CD4-positive, alpha-beta T cell (primary cell): ENCODE measurements around the gene ENTPD7. TPM values are rescaled to one million over a fixed set of nuclear protein-coding genes. Genes with fewer than 3 reads are reported as not detected.
"Not testable (repeated sequence)": the region's sequence is repeated elsewhere in the genome, so short reads cannot be mapped to it uniquely, and the experiment has no call there.

Experiments used
- ATAC-seq: fragments of 200-7000 bp; cut with Tn5 transposase; one replicate; pipeline ENCODE4 v1.10.0; 2022; ENCODE audit warnings: mild to moderate bottlenecking; ENCODE audit not compliant: poor library complexity
- CTCF ChIA-PET: fragments of 350-600 bp; sonication (Branson Sonifier 250); formaldehyde crosslinking; loops from one replicate; lab custom pipeline; 2021; ENCODE audit warnings: antibody characterized with exemption, inconsistent platforms; lab: Charles Lee
- POLR2A ChIA-PET: fragments of 350-600 bp; sonication (Branson Sonifier 250); formaldehyde crosslinking; loops from one replicate; lab custom pipeline; 2021; ENCODE audit warnings: antibody characterized with exemption, inconsistent platforms; lab: Charles Lee
- DNase-seq, 14 experiments: peaks; one replicate each; pipeline ENCODE4 v3.0.0-alpha.2; 2013 to 2020; ENCODE audit warnings: mixed read lengths in 2 of 14
- H3K27ac ChIP-seq, 2 donors: one replicate each; pipeline versions ENCODE4 v1.5.1 to v1.7.0; 2013; ENCODE audit warnings: low read length in 2 of 2, low read depth in 1 of 2, mild to moderate bottlenecking in 1 of 2
- H3K27me3 ChIP-seq, 2 experiments: 1 replicate in 1 of 2; 2 replicates in 1 of 2; pipeline versions ENCODE4 v1.6.1 to v1.7.0; 2013; ENCODE audit warnings: low read length in 2 of 2, control low read depth in 1 of 2, mild to moderate bottlenecking in 1 of 2, moderate library complexity in 1 of 2; ENCODE audit not compliant: insufficient read depth in 2 of 2, control insufficient read depth in 1 of 2
- H3K36me3 ChIP-seq: one replicate; pipeline ENCODE4 v1.6.1; 2013; ENCODE audit warnings: low read length, control low read depth; ENCODE audit not compliant: insufficient read depth
- H3K4me1 ChIP-seq: one replicate; pipeline ENCODE4 v1.6.1; 2013; ENCODE audit warnings: low read length, control low read depth; ENCODE audit not compliant: insufficient read depth
- H3K4me3 ChIP-seq: one replicate; pipeline ENCODE4 v1.5.1; 2013; ENCODE audit warnings: mild to moderate bottlenecking, low read length, moderate library complexity
- H3K9me3 ChIP-seq, 2 experiments: 1 replicate in 1 of 2; 2 replicates in 1 of 2; pipeline versions ENCODE4 v1.6.1 to v1.7.0; 2013; ENCODE audit warnings: low read length in 2 of 2, mild to moderate bottlenecking in 2 of 2, control low read depth in 1 of 2, moderate library complexity in 1 of 2; ENCODE audit not compliant: control insufficient read depth in 1 of 2, insufficient read depth in 1 of 2
- H3K27ac Mint-ChIP-seq: one replicate; pipeline ENCODE4 v1.8.0; 2020; ENCODE audit warnings: mixed read lengths
- H3K27me3 Mint-ChIP-seq: one replicate; pipeline ENCODE4 v1.8.0; 2021; ENCODE audit warnings: mixed read lengths
- H3K36me3 Mint-ChIP-seq: one replicate; pipeline ENCODE4 v1.8.0; 2021; ENCODE audit warnings: low read depth, mixed read lengths
- H3K4me1 Mint-ChIP-seq: one replicate; pipeline ENCODE4 v1.8.0; 2021; ENCODE audit warnings: low read depth, mixed read lengths
- H3K4me3 Mint-ChIP-seq: one replicate; pipeline ENCODE4 v1.8.0; 2020; ENCODE audit warnings: mild to moderate bottlenecking, mixed read lengths
- H3K9me3 Mint-ChIP-seq: one replicate; pipeline ENCODE4 v1.8.0; 2020; ENCODE audit warnings: mixed read lengths
- intact Hi-C, 2 experiments: fragments of 100-400 bp; cut with DNase I in 1 of 2; cut with micrococcal nuclease in 1 of 2; formaldehyde crosslinking; loops; one replicate each; pipeline versions ENCODE4 v1.15.1 to v1.9.0; 2023 to 2025; cut with DNase I, micrococcal nuclease
- total RNA-seq, 174 experiments: library from RNA in 2 of 174; stranded (reverse) in 2 of 174; gene quantifications; one replicate each; pipeline ENCODE4 v1.2.3 and lab custom pipeline; 2021 to 2026
- TF ChIP-seq, protein P1 (sequence below): fragments of 200-600 bp; IDR thresholded peaks from one replicate; pipeline ENCODE4 v1.8.0; 2022; ENCODE audit warnings: antibody characterized with exemption, mild to moderate bottlenecking

The ENTPD7 gene
- total RNA-seq, 2 experiments from 2014 or later, result 1.1 to 1.4 TPM

DNA sequence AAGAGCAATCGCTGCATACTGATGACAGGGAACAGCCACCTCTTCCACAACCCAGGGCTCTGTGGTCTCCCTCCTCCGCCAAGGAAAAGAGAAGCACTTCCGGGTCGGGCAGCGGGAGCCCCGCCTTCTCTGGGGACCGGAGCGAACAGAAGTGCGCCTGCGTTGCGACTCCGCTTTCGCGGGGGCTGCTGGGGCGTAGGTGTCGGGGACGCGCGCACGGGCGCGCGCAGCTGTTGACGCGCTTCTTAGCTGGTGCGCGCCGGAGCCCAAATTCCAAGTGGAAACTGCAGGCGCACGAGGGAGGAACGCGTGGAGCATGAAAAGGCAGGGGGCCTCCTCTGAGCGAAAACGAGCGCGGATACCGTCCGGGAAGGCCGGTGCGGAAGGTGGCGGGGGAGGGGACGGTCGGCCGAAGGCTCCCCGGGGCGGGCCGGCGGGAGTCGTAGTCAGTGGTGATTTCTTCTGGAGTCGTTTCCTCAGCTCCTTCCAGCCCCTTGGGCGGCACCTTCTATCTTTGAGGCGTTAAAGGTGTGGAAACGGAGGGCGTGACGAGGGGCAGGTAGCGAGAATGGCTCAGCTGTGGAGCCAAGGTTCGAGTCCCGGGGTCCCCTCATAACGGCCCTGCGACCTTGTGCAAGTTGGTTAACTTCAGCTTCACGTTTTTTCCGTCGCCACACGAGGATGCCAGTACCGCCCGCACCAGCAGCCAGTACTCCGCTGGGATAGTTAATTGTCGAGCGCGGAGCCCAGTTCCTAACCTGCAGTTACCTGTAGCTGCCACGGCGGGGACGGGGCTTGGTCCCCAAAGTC, 72.9 kb downstream of the ENTPD7 start, which contains the start of the genes COX15 and CUTC:
Gene COX15, minus strand, starts transcription at position 95 of the 810 bp plus-strand sequence. Its CDS starts 78 bp downstream, at position 17.
Gene CUTC, plus strand, starts transcription at position 202 of the 810 bp plus-strand sequence. Its CDS starts 115 bp downstream, at position 317.
- peak; percentile 89 to 98 (median 93) for DNase-seq
- peak within 1 kb of the TSS; percentile 98 for H3K4me3 Mint-ChIP-seq

DNA sequence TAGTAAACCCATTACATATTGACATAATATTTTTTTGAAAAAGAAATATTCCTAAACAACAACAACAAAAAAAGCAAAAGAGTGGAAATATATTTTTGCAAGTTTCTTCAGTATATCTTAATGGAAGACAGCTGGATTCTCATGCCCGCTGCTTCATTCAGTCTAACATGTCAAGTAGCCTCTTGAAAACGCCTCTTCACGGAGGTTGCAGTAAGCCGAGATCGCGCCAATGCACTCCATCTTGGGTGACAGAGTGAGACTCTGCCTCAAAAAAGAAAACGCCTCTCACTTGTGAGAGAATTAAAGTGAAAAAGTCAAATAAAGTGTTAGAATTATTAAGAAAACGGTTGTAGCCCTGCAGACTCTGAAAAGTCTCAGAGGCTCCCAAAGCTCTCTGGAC, 74.1 kb downstream of the ENTPD7 start:
- no peak overlapping the region for H3K4me3 ChIP-seq
- H3K4me1 Mint-ChIP-seq, result peaks cover 52% of the 10 kb centered on the region
- H3K27me3 ChIP-seq, result no peaks in the 10 kb centered on the region
- ChIA-PET CTCF (interaction anchor here (1.1 to 2.2 kb wide), 3 partner anchors 10 to 341 kb away, joined by 4 to 7 read pairs (median 5); partner anchors contain the start of gene DNMBP), POLR2A (interaction anchor here (2.4 to 2.9 kb wide), 2 partner anchors 113 to 303 kb away, joined by 12 to 57 read pairs; partner anchors contain the start of genes GOT1 and SLC25A28)
- DNase-seq (peak in 1 of 14 experiments; percentile 19), ATAC-seq (no peak)
- H3K27me3 Mint-ChIP-seq, result no peaks in the 10 kb centered on the region
- no peaks in the 10 kb centered on the region for H3K9me3 ChIP-seq
- peaks cover 53% of the 10 kb centered on the region for H3K36me3 Mint-ChIP-seq
- H3K4me1 ChIP-seq, result peaks cover 26% of the 10 kb centered on the region
- H3K9me3 Mint-ChIP-seq, result no peaks in the 10 kb centered on the region
- peak overlapping the region; percentile 5 for H3K27ac Mint-ChIP-seq
- TF ChIP-seq, protein P1, sequence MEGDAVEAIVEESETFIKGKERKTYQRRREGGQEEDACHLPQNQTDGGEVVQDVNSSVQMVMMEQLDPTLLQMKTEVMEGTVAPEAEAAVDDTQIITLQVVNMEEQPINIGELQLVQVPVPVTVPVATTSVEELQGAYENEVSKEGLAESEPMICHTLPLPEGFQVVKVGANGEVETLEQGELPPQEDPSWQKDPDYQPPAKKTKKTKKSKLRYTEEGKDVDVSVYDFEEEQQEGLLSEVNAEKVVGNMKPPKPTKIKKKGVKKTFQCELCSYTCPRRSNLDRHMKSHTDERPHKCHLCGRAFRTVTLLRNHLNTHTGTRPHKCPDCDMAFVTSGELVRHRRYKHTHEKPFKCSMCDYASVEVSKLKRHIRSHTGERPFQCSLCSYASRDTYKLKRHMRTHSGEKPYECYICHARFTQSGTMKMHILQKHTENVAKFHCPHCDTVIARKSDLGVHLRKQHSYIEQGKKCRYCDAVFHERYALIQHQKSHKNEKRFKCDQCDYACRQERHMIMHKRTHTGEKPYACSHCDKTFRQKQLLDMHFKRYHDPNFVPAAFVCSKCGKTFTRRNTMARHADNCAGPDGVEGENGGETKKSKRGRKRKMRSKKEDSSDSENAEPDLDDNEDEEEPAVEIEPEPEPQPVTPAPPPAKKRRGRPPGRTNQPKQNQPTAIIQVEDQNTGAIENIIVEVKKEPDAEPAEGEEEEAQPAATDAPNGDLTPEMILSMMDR, result no peak
- peak overlapping the region; percentile 76 for H3K4me3 Mint-ChIP-seq
- H3K27ac ChIP-seq, result no peak overlapping the region
- intact Hi-C loops, result loop anchor here (5.0 to 10.0 kb wide), 7 partner anchors 71 to 1601 kb away; partner anchors contain the start of genes ERLIN1 (in 1 of the 2), HPS1 (in 1 of the 2), R3HCC1L (in 1 of the 2) and SLC25A28 (in 1 of the 2)
- H3K36me3 ChIP-seq, result peaks cover 23% of the 10 kb centered on the region

More for the DNA sequence above, 72.9 kb downstream of the ENTPD7 start, which contains the start of the genes COX15 and CUTC:
- H3K36me3 ChIP-seq, result peaks cover 26% of the 10 kb centered on the region
- peaks cover 26% of the 10 kb centered on the region for H3K4me1 ChIP-seq
- peak; percentile 89 for ATAC-seq
- H3K27ac Mint-ChIP-seq, result peak within 1 kb of the TSS; percentile 91
- no peaks in the 10 kb centered on the region for H3K9me3 ChIP-seq
- H3K27me3 Mint-ChIP-seq, result no peaks in the 10 kb centered on the region
- peak within 1 kb of the TSS; percentile 86 to 87 for H3K27ac ChIP-seq
- intact Hi-C loops, result loop anchor here (5.0 to 10.0 kb wide), 7 partner anchors 70 to 1600 kb away; partner anchors contain the start of genes ERLIN1 (in 1 of the 2), HPS1 (in 1 of the 2), R3HCC1L (in 1 of the 2) and SLC25A28 (in 1 of the 2)
- TF ChIP-seq, protein P1, result peak; percentile 6
- H3K4me3 ChIP-seq, result peak within 1 kb of the TSS; percentile 82
- no peaks in the 10 kb centered on the region for H3K27me3 ChIP-seq
- ChIA-PET POLR2A (interaction anchor here (0.9 to 2.9 kb wide), 16 partner anchors 9 to 1598 kb away, joined by 3 to 57 read pairs (median 6); partner anchors contain the start of genes BLOC1S2, DNMBP, ENTPD7 and GOT1), CTCF (interaction anchor here (1.0 to 2.5 kb wide), 5 partner anchors 9 to 296 kb away, joined by 3 to 7 read pairs (median 6); partner anchors contain the start of gene DNMBP)
- H3K4me1 Mint-ChIP-seq, result peaks cover 48% of the 10 kb centered on the region
- no peaks in the 10 kb centered on the region for H3K9me3 Mint-ChIP-seq
- peaks cover 56% of the 10 kb centered on the region for H3K36me3 Mint-ChIP-seq

DNA sequence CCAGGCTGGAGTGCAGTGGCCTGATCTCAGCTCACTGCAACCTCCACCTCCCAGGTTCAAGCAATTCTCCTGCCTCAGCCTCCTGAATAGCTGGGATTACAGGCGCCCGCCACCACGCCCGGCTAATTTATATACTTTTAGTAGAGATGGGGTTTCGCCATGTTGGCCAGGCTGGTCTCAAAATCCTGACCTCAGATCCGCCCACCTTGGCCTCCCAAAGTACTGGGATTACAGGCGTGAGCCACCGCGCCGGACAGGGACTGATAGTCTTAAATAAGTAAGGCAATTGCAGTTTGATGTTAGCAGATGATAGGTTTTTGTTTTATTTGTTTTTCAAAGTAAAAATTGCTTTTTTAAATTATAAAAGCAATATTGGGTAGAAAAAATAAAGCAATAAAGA, 74.8 kb downstream of the ENTPD7 start:
- POLR2A ChIA-PET, H3K9me3 ChIP-seq, DNase-seq, H3K27ac ChIP-seq, H3K9me3 Mint-ChIP-seq, H3K4me3 Mint-ChIP-seq, H3K27me3 Mint-ChIP-seq, H3K4me3 ChIP-seq, H3K27me3 ChIP-seq, ATAC-seq: not testable (repeated sequence)
- intact Hi-C loops, result loop anchor here (5.0 to 10.0 kb wide), 7 partner anchors 72 to 1602 kb away; partner anchors contain the start of genes ERLIN1 (in 1 of the 2), HPS1 (in 1 of the 2), R3HCC1L (in 1 of the 2) and SLC25A28 (in 1 of the 2)
- Mint-ChIP-seq H3K27ac (peak overlapping the region; percentile 5), H3K4me1 (peaks cover 52% of the 10 kb centered on the region), H3K36me3 (peaks cover 56% of the 10 kb centered on the region)
- H3K4me1 ChIP-seq, result peaks cover 26% of the 10 kb centered on the region
- peaks cover 25% of the 10 kb centered on the region for H3K36me3 ChIP-seq
- CTCF ChIA-PET, result interaction anchor here (1.1 to 1.3 kb wide), 2 partner anchors 275 to 342 kb away, joined by 4 to 5 read pairs; partner anchors contain the start of gene DNMBP
